Left lobe of liver (tissue), 2 donors: Measurements from ENCODE around the gene ADAMTS4. TPM values are rescaled to one million over a fixed set of nuclear protein-coding genes. Genes with fewer than 3 reads are reported as not detected.

Experiments used
- ATAC-seq: fragments of 200-7000 bp; cut with Tn5 transposase; one replicate; pipeline ENCODE4 v1.9.1; 2020; ENCODE audit warnings: mild to moderate bottlenecking, moderate library complexity
- DNase-seq: peaks from one replicate; pipeline ENCODE4 v3.0.0-alpha.2; 2020; ENCODE audit warnings: low spot score
- total RNA-seq: library from RNA; stranded (reverse); gene quantifications from one replicate; pipeline ENCODE4 v1.2.1, GENCODE V29; 2021
- donor health status: DM: no; HTN: no; CAD: no; lungs with moderate emphysema.
- donor health status: DM: no; HTN: yes; CAD: no.

ADAMTS4 gene
- total RNA-seq, 1 donor from 2014 or later, result 1.1 TPM

DNA sequence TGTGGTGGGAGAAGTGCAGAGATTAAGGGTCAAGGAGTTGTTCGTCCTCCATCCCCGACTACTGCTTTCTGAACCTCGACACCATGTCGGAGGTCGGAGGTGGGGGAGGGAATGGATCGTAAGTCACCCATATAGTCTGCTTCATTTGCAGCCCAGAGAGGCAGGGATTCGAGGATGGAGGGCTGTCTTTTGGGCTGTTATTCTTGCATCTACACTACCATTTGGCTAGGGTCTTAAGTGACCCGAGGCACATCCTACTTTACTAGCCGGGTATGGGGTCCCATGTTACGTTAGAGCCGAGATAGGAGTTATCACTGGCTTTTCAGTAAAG, 39.0 kb downstream of the ADAMTS4 start:
- no peak for ATAC-seq
- no peak for DNase-seq

DNA sequence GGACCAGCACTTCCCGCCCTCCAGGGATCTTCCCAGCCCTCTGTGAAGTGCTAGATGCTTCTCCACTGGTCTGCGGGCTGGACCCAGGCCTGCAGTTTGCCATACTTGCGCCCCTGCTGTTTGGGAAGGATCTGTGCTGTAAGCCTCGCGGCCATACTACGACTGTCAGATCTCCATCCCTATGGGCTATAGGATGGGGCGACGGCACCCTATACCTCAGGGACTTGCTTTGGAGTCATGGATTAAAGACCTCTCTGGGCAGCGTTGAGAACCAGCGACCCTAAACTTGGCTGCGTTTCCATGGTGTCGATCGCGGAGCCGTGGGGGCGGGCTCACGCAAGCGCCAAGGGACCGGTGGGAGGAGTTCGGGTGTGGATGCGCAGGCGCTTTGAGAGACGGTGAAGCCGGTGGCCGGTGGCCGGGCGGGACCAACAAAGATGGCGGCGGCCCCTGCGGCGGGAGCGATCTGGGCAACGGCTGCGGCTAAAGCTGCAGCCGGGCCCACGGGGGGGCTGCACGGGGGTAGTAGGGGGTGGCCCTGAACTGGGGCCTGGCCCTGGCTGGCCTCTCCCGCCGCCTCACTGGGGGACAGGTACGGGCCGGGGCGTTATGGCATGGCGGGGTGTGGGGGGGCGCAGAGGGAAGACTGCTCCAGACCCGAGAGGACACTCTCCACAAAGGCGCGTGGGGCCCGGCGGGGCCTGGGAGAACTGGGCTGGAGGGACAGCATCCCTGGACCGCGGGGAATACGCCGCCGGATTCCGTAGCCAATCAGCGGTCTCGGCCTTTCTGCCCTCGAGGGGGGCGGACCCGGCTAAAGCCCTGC, 39.6 kb downstream of the ADAMTS4 start, which contains the start of gene USP21:
USP21 (plus strand) TSS at position 414 of the 826 bp plus-strand sequence. CDS start 1,141 bp downstream, outside the sequence.
- ATAC-seq (peak; percentile 97), DNase-seq (peak; percentile 94)

DNA sequence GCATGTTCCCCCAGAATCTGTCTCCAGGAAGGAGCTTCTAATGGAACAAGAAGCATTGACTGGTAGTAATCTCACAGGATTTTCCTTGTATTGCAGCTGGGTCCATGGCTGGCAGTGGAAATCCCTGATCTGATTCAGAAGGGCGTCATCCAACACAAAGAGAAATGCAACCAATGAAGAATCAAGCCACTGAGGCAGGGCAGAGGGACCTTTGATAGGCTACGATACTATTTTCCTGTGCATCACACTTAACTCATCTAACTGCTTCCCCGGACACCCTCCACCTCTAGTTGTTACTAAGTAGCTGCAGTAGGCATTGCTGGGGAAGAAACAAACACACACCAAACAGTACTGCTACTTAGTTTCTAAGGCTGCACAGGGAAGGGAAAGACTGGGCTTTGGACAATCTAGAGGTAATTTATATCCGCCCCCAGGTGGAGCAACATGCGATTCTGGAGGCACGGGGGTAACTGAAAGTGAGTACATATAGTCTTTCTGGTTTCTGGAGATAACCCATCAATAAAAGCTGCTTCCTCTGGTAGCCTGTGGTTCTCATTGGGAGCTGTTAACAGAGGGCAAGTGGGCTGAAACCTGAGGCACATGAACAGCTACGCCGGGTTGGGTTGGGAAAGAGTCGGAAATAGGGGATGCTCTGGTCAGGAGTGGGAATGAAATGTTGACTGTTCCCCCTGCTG, 40.4 kb downstream of the ADAMTS4 start:
- DNase-seq (no peak), ATAC-seq (no peak)

DNA sequence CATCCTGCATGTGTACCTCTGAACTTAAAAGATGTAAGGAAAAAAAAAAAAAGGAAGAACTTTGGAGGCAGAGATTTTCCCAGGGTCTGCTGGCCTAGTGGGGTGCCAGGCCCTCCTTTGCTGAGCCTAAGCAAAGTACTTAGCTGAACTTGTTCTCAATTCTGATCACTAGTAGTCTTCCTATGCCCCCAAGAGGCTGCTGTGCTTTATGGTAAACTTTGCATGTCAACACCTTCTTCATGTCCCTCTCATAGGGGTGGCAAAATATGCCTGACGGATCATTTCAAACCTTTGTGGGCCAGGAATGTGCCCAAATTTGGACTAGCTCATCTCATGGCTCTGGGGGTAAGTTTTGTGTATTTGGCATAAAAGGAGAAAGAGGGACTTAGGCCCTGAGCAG, 41.0 kb downstream of the ADAMTS4 start:
- DNase-seq (no peak), ATAC-seq (no peak)

DNA sequence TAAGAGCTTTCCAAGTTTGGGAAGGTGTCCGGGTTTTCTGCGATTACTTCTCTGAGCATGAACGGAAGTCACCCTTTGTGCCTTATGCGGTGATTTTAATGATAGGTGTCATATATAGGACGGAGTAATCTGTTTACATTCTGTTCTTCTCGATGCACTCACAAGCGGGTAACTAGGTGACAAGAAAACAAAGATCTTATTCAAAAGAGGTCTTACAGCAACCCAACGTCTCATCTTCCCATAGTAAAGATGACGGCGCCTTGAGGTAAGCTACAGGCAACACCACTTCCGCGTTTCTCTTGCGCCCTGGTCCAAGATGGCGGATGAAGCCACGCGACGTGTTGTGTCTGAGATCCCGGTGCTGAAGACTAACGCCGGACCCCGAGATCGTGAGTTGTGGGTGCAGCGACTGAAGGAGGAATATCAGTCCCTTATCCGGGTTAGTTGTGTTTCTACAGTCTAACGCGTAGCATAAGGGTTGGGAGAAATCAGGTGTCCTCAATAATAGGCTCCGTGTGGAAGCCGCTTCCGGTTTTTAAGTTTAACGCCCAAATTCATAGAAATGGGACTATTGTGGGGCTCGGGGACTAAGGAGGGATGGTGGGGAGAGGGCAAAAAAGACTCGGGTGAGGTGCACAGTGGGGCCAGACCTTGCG, 45.0 kb downstream of the ADAMTS4 start, which contains the start of gene UFC1:
UFC1 (plus strand) TSS at position 297 of the 656 bp plus-strand sequence; CDS start at position 317, 20 bp downstream.
- peak; percentile 82 for DNase-seq
- peak; percentile 93 for ATAC-seq

DNA sequence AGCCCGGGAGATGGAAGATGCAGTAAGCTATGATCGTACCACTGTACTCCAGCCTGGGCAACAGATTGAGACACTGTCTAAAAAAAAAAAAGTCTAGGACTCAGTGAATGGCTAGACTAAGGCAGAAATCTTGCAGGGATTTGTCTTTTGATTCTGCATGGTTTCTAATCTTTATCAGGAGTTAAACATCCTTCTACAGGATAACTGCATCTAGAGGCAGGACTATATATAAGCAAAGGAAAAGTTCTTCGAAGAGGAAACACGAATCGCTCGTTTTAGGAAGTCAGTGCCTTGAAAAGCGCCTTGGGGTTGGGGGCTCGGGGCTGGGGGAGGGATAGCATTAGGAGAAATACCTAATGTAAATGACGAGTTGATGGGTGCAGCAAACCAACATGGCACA, 45.7 kb downstream of the ADAMTS4 start:
- ATAC-seq, result no peak
- DNase-seq, result no peak

DNA sequence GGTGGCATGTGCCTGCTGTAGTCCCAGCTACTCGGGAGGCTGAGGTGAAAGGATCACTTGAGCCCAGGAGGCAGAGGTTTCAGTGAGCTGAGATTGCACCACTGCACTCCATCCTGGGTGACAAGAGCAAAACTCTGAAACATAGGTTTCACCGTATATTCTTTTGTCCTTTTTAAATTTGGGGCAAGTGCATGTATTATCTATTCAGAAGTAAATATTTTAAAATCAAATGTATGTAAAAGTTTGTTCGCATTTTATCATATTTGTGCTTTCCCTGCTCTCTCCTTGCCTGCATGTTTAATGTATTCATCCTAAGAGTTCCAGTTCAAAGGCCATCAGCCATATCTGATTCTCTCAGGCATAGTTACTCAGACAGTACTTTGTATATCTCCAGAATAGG, 53.0 kb downstream of the ADAMTS4 start:
- DNase-seq (no peak), ATAC-seq (no peak)

DNA sequence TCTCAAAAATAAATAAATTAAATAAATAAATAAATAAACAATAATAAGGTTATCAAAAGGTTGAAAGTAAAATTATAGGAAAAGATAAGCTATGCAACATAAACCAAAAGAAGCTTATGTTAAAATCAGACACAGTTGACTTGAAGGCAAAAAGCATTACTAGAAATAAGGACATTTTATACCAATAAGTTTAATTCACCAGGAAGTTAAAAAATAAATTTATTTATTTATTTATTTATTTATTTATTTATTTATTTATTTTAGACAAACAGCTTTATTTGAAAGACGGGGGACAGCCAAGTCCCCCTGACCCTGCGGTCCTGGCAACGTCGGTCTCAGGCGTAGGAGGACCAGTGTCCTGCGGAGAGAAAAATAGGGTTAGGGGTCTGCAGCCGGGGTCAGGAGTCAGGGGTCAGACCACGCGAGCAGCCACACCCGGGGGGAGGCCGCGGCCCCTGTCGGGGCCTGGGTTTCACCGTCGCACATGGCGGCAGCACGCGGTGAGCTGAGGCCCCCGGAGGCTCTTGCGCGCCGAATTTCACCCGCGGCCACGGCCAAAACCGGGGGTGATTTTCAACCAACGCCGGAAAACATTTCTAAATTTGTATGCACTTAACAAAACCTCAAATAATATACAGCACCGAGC, 58.0 kb downstream of the ADAMTS4 start:
- no peak for DNase-seq
- no peak for ATAC-seq

DNA sequence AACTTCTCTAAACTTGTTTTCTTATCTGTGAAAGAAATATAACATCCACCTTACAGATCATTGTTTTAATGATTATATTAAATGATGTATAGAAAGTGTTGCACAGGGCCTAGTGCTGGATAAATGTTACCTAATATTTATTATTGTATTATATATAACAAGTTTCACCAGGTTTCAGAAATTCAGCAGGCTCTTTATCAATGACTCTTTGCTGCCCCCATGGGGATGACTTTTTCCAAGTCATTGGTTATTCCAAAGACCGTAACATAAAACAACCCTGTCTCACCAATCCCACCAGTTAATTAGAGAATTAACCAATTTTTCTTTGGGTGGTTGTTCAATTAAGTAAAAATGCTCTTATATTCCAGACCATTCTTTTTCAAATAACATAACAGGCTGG, 59.1 kb downstream of the ADAMTS4 start:
- ATAC-seq (peak; percentile 84), DNase-seq (no peak)

DNA sequence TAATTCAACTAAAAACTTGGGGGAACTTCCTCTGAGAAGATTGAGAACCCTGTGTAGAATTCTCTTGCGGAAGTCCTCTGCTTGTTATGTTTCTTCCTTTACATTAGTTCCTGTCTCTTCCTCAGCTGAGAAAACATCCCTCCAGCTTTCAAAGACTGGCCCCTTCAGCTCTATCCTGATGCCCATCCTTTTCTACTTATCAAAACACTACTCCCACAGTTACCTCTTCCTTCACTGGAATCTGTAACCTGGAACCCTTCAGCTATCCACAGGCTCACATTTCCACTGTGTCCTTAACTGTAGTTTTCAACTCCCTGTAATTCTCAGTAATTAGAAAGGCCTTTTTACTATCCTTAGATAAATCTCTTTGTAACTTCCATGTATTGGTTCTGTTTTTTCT, 60.4 kb downstream of the ADAMTS4 start:
- DNase-seq, result no peak
- no peak for ATAC-seq

DNA sequence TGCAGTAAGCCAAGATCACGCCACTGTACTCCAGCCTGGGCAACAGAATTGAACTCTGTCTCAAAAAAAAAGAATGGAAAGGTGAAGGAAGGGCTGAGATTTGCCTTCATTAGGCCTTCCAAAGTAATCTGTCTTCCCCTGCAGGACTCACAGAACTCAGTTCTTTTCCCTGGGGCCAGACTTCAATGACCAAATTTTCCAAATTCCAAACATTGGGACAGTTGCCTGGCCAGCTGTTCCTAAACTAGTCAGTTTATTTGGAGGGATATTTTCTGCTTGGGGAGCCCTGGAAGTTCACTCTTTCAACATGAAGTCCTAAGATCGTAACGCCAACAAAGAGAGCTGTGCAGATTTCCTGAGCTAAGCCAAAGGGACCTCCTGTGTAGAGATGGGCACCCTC, 61.0 kb downstream of the ADAMTS4 start:
- DNase-seq (no peak), ATAC-seq (no peak)

Other genes starting within 250 kb of the ADAMTS4 start
- gene ITLN2, start 244.2 kb downstream of the ADAMTS4 start, total RNA-seq, result not detected
- gene F11R, start 177.9 kb downstream of the ADAMTS4 start, total RNA-seq, result 65.4 TPM
- gene TSTD1, start 160.1 kb downstream of the ADAMTS4 start, total RNA-seq, result 30.7 TPM
- 27.6 TPM for gene USF1, start 153.1 kb downstream of the ADAMTS4 start, total RNA-seq
- 4.0 TPM for gene ARHGAP30, start 129.2 kb downstream of the ADAMTS4 start, total RNA-seq
- not detected for gene NECTIN4, start 109.5 kb downstream of the ADAMTS4 start, total RNA-seq
- gene KLHDC9, start 100.7 kb downstream of the ADAMTS4 start, total RNA-seq, result 6.2 TPM
- 22.0 TPM for gene PFDN2, start 81.0 kb downstream of the ADAMTS4 start, total RNA-seq
- gene NIT1, start 80.9 kb downstream of the ADAMTS4 start, total RNA-seq, result 70.3 TPM
- 17.6 TPM for gene DEDD, start 66.4 kb downstream of the ADAMTS4 start, total RNA-seq
- gene UFC1, start 45.1 kb downstream of the ADAMTS4 start, total RNA-seq, result 36.1 TPM
- 10.2 TPM for gene USP21, start 39.6 kb downstream of the ADAMTS4 start, total RNA-seq
- 9.3 TPM for gene PPOX, start 32.6 kb downstream of the ADAMTS4 start, total RNA-seq
- gene B4GALT3, start 21.5 kb downstream of the ADAMTS4 start, total RNA-seq, result 9.1 TPM
- gene NDUFS2, start 3.3 kb upstream of the ADAMTS4 start, total RNA-seq, result 106 TPM
- 13.4 TPM for gene FCER1G, start 16.2 kb upstream of the ADAMTS4 start, total RNA-seq
- gene APOA2, start 24.6 kb upstream of the ADAMTS4 start, total RNA-seq, result 4,148 TPM
- 6.3 TPM for gene TOMM40L, start 27.0 kb upstream of the ADAMTS4 start, total RNA-seq
- 158 TPM for gene NR1I3, start 39.1 kb upstream of the ADAMTS4 start, total RNA-seq
- gene PCP4L1, start 59.7 kb upstream of the ADAMTS4 start, total RNA-seq, result 5.1 TPM
- 2.4 TPM for gene MPZ, start 110.9 kb upstream of the ADAMTS4 start, total RNA-seq
- 223 TPM for gene SDHC, start 115.3 kb upstream of the ADAMTS4 start, total RNA-seq
- gene CFAP126, start 168.8 kb upstream of the ADAMTS4 start, total RNA-seq, result not detected